ENCODE results near the gene MBNL2.

MBNL2 gene

GRCh38 chr13:97253581-97254293, 31.6 kb downstream of the MBNL2 start:
- DNase-seq (ENCODE audit: low spot score), result no peak

GRCh38 chr13:97254816-97255215, 32.7 kb downstream of the MBNL2 start:
- no peak for DNase-seq (ENCODE audit: low spot score)

- DNase-seq (ENCODE audit: low spot score), result no peak
Observed at GRCh38 chr13:97255515-97256021, 33.4 kb downstream of the MBNL2 start.

- no peak for DNase-seq (ENCODE audit: low spot score)
Observed at GRCh38 chr13:97256343-97256783, 34.2 kb downstream of the MBNL2 start.

GRCh38 chr13:97257228-97257755, 35.2 kb downstream of the MBNL2 start:
- DNase-seq (ENCODE audit: low spot score), result no peak

- DNase-seq (ENCODE audit: low spot score), result no peak
Observed at GRCh38 chr13:97257800-97258799, 36.0 kb downstream of the MBNL2 start.

- no peak for DNase-seq (ENCODE audit: low spot score)
Observed at GRCh38 chr13:97258801-97259200, 36.7 kb downstream of the MBNL2 start.

- DNase-seq (ENCODE audit: low spot score), result no peak
Observed at GRCh38 chr13:97259410-97259797, 37.3 kb downstream of the MBNL2 start.

- no peak for DNase-seq (ENCODE audit: low spot score)
Observed at GRCh38 chr13:97259798-97260714, 37.9 kb downstream of the MBNL2 start.

GRCh38 chr13:97261254-97262005, 39.3 kb downstream of the MBNL2 start:
- no peak for DNase-seq (ENCODE audit: low spot score)

- no peak for DNase-seq (ENCODE audit: low spot score)
Observed at GRCh38 chr13:97262058-97262457, 39.9 kb downstream of the MBNL2 start.

- no peak for DNase-seq (ENCODE audit: low spot score)
Observed at GRCh38 chr13:97263160-97263559, 41.0 kb downstream of the MBNL2 start.

- DNase-seq (ENCODE audit: low spot score), result no peak
Observed at GRCh38 chr13:97264663-97265062, 42.5 kb downstream of the MBNL2 start.

- DNase-seq (ENCODE audit: low spot score), result no peak
Observed at GRCh38 chr13:97266332-97266731, 44.2 kb downstream of the MBNL2 start.

- DNase-seq (ENCODE audit: low spot score), result no peak
Observed at GRCh38 chr13:97266772-97267417, 44.8 kb downstream of the MBNL2 start.

GRCh38 chr13:97267418-97268059, 45.4 kb downstream of the MBNL2 start:
- no peak for DNase-seq (ENCODE audit: low spot score)

GRCh38 chr13:97268772-97269171, 46.6 kb downstream of the MBNL2 start:
- DNase-seq (ENCODE audit: low spot score), result no peak

GRCh38 chr13:97269603-97270002, 47.5 kb downstream of the MBNL2 start:
- DNase-seq (ENCODE audit: low spot score), result no peak

GRCh38 chr13:97272526-97272925, 50.4 kb downstream of the MBNL2 start:
- no peak for DNase-seq (ENCODE audit: low spot score)

Data from globus pallidus (tissue), 1 donor.